Activated CD8-positive, alpha-beta T cell treated with anti-CD3 and anti-CD28 coated beads, Interleukin-2, amount 10 ng/mL, durations not matched to agents 7 days and 5 days (primary cell): ENCODE measurements around the gene THTPA. TPM values are rescaled to one million over a fixed set of nuclear protein-coding genes. Genes with fewer than 3 reads are reported as not detected.

ENCODE experiments used
- total RNA-seq, 2 experiments: library from RNA; stranded (reverse); gene quantifications; one replicate each; pipeline ENCODE4 v1.2.3, GENCODE V29; 2021

Gene THTPA
- total RNA-seq, 2 experiments from 2014 or later, result 7.3 to 9.8 TPM

Other genes starting within 250 kb of the THTPA start
- gene BCL2L2, start 249.4 kb upstream of the THTPA start, total RNA-seq, result 1 to 10 TPM; 2.2 to 2.9 TPM
- 100 to 1,000 TPM; 200 to 210 TPM for gene PABPN1, start 234.8 kb upstream of the THTPA start, total RNA-seq
- 1 to 10 TPM in 1 of 2 experiments, under 1 TPM in 1; 0.94 to 1.1 TPM for gene SLC22A17, start 203.4 kb upstream of the THTPA start, total RNA-seq
- not detected for gene EFS, start 191.1 kb upstream of the THTPA start, total RNA-seq
- gene IL25, start 183.5 kb upstream of the THTPA start, total RNA-seq, result not detected
- gene CMTM5, start 179.2 kb upstream of the THTPA start, total RNA-seq, result not detected
- gene MYH6, start 148.0 kb upstream of the THTPA start, total RNA-seq, result not detected
- not detected for gene MYH7, start 120.6 kb upstream of the THTPA start, total RNA-seq
- 10 to 100 TPM; 43.7 to 44.0 TPM for gene NGDN, start 86.6 kb upstream of the THTPA start, total RNA-seq
- gene ZFHX2, start 4.5 kb upstream of the THTPA start, total RNA-seq, result 1 to 10 TPM in 1 of 2 experiments, under 1 TPM in 1; 0.90 to 1.5 TPM
- 100 to 1,000 TPM; 267 to 276 TPM for gene AP1G2, start 11.5 kb downstream of the THTPA start, total RNA-seq
- gene JPH4, start 22.5 kb downstream of the THTPA start, total RNA-seq, result not detected
- under 1 TPM; 0.24 to 0.44 TPM for gene DHRS2, start 80.1 kb downstream of the THTPA start, total RNA-seq